Activated effector memory CD4-positive, alpha-beta T cell treated with Interleukin-2 at 50 U/mL for 16 hours (primary cell): ENCODE measurements around the gene MLH3.
A peak's percentile ranks its signal among the peaks of the same experiment; 100 is the strongest.
"Not testable (repeated sequence)": the region's sequence is repeated elsewhere in the genome, so short reads cannot be mapped to it uniquely, and the experiment has no call there.

Source experiments
- DNase-seq: peaks from one replicate; pipeline ENCODE4 v3.0.0-alpha.2; 2020

Gene MLH3

GRCh38 chr14:75050852-75051555, at the start of gene MLH3:
Gene MLH3, minus strand, starts transcription at chr14:75051467. Its CDS starts 1,812 bp downstream, at chr14:75049655.
- peak; percentile 69 for DNase-seq

GRCh38 chr14:75098682-75099081, 47.4 kb upstream of the MLH3 start:
- no peak for DNase-seq

- no peak for DNase-seq
Measured at GRCh38 chr14:75098212-75098611, 46.9 kb upstream of the MLH3 start.

GRCh38 chr14:75096959-75097358, 45.7 kb upstream of the MLH3 start:
- no peak for DNase-seq

GRCh38 chr14:75095690-75096089, 44.4 kb upstream of the MLH3 start:
- no peak for DNase-seq

- no peak for DNase-seq
Measured at GRCh38 chr14:75094896-75095295, 43.6 kb upstream of the MLH3 start.

GRCh38 chr14:75092698-75093097, 41.4 kb upstream of the MLH3 start:
- DNase-seq = no peak

GRCh38 chr14:75091251-75091650, 40.0 kb upstream of the MLH3 start:
- DNase-seq = no peak

GRCh38 chr14:75090353-75090752, 39.1 kb upstream of the MLH3 start:
- no peak for DNase-seq

GRCh38 chr14:75088566-75089373, 37.5 kb upstream of the MLH3 start:
- no peak for DNase-seq

- no peak for DNase-seq
Measured at GRCh38 chr14:75088153-75088552, 36.9 kb upstream of the MLH3 start.

GRCh38 chr14:75084513-75084912, 33.2 kb upstream of the MLH3 start:
- DNase-seq = no peak

GRCh38 chr14:75083271-75083670, 32.0 kb upstream of the MLH3 start:
- no peak for DNase-seq

GRCh38 chr14:75081660-75082229, 30.5 kb upstream of the MLH3 start:
- no peak for DNase-seq

- DNase-seq = no peak
Measured at GRCh38 chr14:75079521-75079920, 28.3 kb upstream of the MLH3 start.

GRCh38 chr14:75077794-75078193, 26.5 kb upstream of the MLH3 start:
- DNase-seq = no peak

- no peak for DNase-seq
Measured at GRCh38 chr14:75070383-75070782, 19.1 kb upstream of the MLH3 start.

GRCh38 chr14:75069811-75070145, 18.5 kb upstream of the MLH3 start:
- DNase-seq = no peak

- DNase-seq = peak; percentile 53
Measured at GRCh38 chr14:75069121-75069810, 18.0 kb upstream of the MLH3 start, which contains the start of gene ZC2HC1C. Gene ZC2HC1C, plus strand, starts transcription at chr14:75069641. Its CDS starts 933 bp downstream, at chr14:75070574.

- DNase-seq = no peak
Measured at GRCh38 chr14:75068294-75069120, 17.2 kb upstream of the MLH3 start.

- DNase-seq = not testable (repeated sequence)
Measured at GRCh38 chr14:75067765-75068164, 16.5 kb upstream of the MLH3 start.

GRCh38 chr14:75067212-75067611, 15.9 kb upstream of the MLH3 start:
- no peak for DNase-seq
